Fibroblast of skin of left quadriceps (primary cell): ENCODE results near the gene TAF5L.
"Not testable (repeated sequence)": the region's sequence is repeated elsewhere in the genome, so short reads cannot be mapped to it uniquely, and the experiment has no call there.

ENCODE experiments used
- DNase-seq, 2 experiments: peaks; one replicate each; pipeline ENCODE4 v3.0.0-alpha.2; 2013; ENCODE audit warnings: low read depth in 2 of 2

TAF5L gene

DNA sequence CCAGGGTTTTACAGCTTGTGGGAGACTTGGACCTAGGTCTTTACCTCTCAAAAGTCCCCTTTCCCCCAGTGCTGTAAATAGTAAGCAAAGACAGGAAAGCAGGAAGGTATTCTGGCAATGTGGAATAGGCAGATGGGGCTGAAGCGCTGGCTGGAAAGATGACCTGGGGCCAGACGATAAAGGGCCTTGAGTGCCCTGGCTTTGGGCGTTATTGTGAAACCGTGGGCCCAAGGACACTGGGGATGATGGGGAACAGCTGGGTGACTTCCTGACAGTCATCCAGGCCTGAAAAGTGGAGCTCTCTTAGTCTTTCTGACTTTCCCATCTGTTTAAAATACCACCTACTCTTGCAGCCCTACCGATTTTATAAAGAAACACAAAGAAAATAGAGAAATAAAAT is 16.5 kb upstream of the TAF5L start:
- DNase-seq, result no peak

- no peak for DNase-seq
Observed at GRCh38 chr1:229641306-229641705, 15.4 kb upstream of the TAF5L start.

- DNase-seq, result no peak
Observed at GRCh38 chr1:229640455-229640854, 14.5 kb upstream of the TAF5L start.

- DNase-seq, result no peak
Observed at GRCh38 chr1:229637746-229638145, 11.8 kb upstream of the TAF5L start.

GRCh38 chr1:229636042-229636441 is 10.1 kb upstream of the TAF5L start:
- DNase-seq, result no peak

GRCh38 chr1:229631966-229632365 is 6.0 kb upstream of the TAF5L start:
- no peak for DNase-seq

GRCh38 chr1:229631148-229631547 is 5.2 kb upstream of the TAF5L start:
- DNase-seq, result no peak

- DNase-seq, result peak; percentile 36 to 38
Observed at GRCh38 chr1:229629261-229629660, 3.3 kb upstream of the TAF5L start.

DNA sequence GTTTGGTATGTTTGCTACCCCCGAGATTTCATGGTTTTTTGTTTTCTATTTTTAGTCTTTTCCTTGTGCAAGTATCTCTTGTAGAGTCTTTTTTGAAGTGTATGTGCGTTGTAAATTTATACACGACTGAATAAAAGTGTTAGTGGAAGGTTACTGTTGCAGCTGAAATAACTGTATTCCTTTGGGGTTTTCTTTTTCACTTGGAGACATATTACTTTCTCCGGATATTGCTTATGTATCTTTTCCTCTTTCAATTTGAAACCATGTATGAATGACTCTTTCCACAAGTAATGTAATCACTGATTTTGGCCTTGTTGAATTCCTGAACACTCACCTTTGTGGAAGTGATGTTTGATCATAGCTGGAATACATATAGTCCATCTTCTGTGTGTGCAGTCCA is 1.1 kb upstream of the TAF5L start:
- DNase-seq, result no peak

DNA sequence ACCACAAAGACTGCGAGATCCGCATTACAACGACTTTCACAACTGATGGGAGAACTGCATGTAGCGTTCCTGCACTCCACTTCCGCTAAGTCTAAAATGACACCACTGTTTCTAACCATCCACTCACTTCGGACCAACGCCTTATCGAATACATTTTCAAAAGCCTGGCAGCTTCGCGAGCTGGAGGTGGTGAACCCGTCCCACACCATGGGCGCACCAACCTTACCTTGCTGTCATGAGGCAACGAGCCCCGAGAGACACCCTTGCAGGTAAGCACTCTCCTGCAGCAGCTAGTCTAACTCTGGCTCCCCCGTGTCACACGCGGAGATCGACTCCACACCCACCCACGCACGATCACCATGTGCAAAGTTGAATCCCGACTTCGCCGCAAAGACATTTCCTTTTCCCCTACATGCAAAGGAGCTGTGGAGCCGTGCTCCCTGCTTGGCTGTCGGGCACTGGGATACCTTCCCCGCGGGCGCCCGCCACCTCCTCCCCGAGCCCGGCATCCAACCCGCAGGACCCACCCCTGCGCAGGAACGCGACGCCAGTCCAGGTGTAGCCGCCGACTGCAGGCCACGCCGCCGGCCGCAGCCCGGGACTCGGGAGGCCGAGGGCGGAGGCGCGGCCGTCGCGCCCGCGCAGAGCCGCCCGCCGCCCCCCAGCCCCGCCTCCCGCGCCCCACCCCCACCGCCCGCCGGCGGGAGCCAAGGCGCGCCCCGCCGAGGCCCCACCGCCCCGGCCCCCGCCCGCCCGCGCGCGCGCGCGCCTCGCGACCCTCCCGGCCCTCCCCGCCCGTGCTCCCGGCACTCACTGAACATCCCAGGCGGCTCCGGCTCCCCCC is 629 bp downstream of the TAF5L start:
- DNase-seq, result no peak

- DNase-seq, result no peak
Observed at GRCh38 chr1:229624521-229625070, 1.3 kb downstream of the TAF5L start.

DNA sequence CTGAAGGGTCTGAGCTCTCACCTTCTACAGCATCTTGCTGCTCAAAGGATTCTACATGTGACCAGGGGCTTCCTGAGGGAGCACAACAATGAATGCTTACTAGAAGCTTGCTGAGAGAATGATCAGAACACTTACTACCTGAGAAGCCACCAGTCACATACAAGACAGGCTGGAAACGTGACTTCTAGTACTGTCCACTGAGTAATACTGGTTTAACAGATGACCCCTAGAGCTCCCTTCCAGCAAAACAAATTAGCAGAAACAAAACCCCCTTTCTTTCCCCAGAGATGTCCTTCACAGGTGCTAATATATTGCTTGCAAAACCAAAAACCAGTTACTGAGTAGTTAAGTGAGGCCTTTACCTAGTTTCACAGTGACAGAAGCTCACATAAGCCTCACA is 2.1 kb downstream of the TAF5L start:
- DNase-seq, result no peak

DNA sequence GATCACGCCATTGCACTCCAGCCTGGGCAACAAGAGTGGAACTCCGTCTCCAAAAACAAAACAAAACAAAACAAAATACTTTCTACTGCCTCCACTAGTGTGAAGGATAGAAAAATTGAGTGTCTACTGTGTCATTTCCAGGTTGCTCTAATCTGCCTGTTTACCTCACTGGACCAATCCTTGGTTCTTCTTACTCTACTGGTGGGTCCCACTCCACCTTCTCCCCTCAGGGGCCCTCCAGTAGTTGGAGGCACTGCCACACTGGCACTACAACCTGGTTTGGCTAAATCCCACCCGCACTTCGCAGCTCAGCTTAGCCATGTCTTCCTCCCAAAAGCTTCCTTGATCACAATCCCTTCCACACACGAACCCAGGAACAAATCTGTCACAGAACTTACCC is 2.7 kb downstream of the TAF5L start:
- DNase-seq, result no peak

DNA sequence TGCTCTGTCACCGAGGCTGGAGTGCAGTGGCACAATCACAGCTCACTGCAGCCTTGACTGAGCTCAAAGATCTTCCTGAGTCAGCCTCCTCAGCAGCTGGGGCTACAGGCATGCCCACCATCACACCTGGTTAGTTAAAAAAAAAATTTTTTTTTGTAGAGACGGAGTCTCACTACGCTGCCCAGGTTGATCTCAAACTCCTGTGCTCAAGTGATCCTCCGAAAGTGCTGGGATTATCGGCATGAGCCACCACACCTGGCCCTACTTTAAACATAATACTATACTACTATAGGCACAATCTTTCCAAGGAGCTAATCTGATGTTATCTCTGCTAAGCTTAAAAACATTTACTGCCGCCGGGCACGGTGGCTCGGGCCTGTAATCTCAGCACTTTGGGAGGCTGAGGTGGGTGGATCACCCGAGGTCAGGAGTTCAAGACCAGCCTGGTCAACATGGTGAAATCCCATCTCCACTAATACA is 3.2 kb downstream of the TAF5L start:
- DNase-seq, result not testable (repeated sequence)

GRCh38 chr1:229621663-229622062 is 4.3 kb downstream of the TAF5L start:
- no peak for DNase-seq

DNA sequence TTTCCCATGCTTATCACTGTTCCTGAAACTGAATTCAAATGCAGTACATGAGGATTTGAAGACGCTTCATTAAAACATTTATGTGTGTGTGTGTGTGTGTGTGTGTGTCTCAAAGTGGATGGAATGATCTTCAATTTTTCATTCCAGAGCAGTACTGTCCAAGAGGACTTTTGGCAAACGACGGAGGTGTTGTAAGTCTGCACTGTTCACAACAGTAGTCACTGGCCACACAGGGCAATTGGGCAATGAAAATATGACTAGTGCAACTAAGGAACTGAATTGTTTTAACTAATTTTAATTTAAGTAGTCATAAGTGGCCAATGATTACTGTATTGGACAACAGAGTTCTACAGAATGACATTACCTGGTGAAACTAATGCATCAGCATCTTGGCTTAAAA is 5.0 kb downstream of the TAF5L start:
- no peak for DNase-seq

- no peak for DNase-seq
Observed at GRCh38 chr1:229619614-229620013, 6.3 kb downstream of the TAF5L start.

GRCh38 chr1:229619002-229619401 is 6.9 kb downstream of the TAF5L start:
- DNase-seq, result no peak

GRCh38 chr1:229617351-229618100 is 8.4 kb downstream of the TAF5L start:
- no peak for DNase-seq

DNA sequence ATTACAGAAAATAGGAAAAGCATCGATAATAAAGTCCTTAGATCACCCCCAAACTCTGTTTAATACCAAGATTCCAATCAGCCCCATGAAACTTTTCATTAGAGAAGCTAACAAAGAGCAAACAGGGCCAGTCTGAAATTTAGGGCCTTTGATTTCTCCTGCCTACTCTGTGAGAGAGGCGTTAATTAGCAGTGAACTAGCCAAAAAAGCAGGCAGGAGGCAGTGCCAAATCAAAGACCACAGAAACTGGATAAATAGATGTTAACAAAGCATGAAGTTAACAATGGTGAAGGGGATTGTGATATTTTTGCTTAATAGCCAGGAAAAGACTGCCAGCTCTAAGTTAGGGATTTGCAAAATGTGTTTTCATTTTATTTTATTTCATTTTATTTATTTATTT is 11.2 kb downstream of the TAF5L start:
- no peak for DNase-seq

DNA sequence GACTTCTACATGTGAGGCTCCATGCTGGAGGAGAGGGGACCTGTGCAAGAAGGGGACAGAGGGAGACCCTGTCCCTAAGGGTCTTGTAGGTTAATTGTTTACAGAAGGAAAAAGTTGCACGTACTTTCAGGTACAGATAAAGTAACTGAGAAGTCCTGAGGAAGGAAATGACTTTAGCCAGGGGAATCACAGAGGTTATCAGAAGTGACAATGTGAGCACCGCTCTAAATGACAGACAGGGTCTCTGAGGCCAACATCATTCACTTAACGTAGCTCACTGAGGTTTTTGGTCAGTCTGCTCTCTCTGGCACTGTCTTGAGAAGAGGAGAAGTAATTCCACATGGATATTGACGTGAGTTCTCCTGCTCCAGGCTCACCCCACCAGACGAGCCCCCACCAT is 12.0 kb downstream of the TAF5L start:
- no peak for DNase-seq

GRCh38 chr1:229608590-229608989 is 17.3 kb downstream of the TAF5L start:
- no peak for DNase-seq

GRCh38 chr1:229607370-229607769 is 18.6 kb downstream of the TAF5L start:
- DNase-seq, result no peak
